ENCODE measurements around the gene SLC27A2.

SLC27A2 gene

GRCh38 chr15:50244959-50245624 lies 63.1 kb downstream of the SLC27A2 start:
- no peak for DNase-seq

DNA sequence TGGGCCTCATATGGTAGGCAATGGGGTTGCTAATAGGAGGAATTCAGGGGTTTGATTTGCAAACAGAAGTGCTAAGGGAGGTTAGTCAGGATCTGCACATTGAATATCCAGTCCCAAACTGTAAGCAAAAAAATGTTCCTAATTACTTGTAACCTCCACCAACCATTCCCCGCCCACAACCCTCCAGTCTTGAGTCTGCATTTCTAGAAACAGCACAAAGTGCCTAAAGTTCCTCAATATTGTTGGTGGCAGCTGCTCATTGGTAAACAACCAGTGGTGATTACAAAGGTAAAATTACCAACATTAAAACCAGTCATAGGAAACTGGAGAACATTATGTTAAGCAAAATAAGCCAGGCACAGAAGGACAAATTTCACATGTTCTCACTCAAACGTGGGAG lies 64.6 kb downstream of the SLC27A2 start:
- no peak for DNase-seq

DNA sequence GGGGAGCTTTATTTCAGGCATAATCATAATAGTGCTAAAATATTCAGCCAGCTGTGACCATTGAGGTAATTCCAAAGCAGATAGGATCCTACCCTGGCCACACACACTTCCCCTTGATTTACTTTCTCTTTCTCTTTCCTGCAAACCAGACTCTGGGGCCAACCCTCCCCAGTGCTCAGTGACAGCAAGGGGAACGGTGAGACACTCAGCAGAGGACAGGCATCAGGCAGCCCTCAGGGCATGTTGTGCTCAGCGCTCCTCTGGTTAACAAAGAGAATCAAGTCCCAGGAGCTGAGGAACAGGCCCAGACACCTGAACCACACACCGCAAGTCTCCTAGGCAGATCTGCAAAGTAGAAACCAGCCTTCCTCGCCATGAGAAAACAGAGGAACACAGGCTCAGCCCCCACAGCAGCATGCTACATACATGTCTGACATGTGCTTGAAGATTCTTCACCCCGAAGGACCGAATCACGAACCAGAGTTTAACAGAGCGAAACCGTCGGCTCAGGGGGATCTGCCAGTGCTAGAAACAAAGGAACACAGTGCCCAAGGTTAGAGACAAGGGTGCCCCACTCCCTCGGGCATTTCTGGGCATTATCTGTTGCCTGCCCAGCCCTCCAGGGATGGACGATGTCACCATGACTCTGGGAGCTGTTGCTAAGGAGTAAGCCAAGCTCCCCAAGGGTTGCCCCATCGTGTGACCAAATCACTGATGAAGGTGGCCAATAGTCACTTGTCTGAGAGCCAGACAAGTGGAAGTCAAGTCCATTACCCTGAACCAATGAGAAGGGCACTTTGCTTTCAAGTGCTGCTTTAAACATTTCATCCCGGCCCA lies 66.0 kb downstream of the SLC27A2 start:
- DNase-seq, result peak; percentile 57

- no peak for DNase-seq
These were observed 67.1 kb downstream of the SLC27A2 start for GRCh38 chr15:50248994-50249582.

- no peak for DNase-seq
These were observed 67.7 kb downstream of the SLC27A2 start for GRCh38 chr15:50249704-50250103.

GRCh38 chr15:50250760-50251394 lies 68.9 kb downstream of the SLC27A2 start:
- DNase-seq, result no peak

- DNase-seq, result no peak
These were observed 69.7 kb downstream of the SLC27A2 start for GRCh38 chr15:50251638-50252182.

DNA sequence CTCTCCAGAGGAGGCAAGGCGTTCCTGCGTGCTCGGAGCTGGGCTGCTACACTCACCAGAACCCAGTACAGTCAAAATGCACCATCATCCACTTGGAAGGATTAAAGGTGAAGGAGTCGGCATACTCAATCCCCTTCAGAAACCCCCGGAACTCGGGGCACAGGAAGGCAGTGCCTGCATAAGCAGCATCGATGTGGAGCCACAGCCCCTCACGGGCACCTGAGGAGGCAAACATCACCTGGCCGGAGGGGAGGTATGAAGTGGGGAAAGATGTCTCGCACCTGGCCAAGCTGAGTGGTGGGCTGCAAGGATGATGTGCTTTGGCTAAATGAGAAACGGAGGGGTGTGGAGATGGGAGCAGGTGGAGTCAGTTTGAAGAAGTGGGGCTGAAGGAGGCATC lies 70.6 kb downstream of the SLC27A2 start:
- no peak for DNase-seq

- no peak for DNase-seq
These were observed 74.4 kb downstream of the SLC27A2 start for GRCh38 chr15:50256188-50257041.

- no peak for DNase-seq
These were observed 75.3 kb downstream of the SLC27A2 start for GRCh38 chr15:50257332-50257731.

- DNase-seq, result no peak
These were observed 75.9 kb downstream of the SLC27A2 start for GRCh38 chr15:50257924-50258323.

DNA sequence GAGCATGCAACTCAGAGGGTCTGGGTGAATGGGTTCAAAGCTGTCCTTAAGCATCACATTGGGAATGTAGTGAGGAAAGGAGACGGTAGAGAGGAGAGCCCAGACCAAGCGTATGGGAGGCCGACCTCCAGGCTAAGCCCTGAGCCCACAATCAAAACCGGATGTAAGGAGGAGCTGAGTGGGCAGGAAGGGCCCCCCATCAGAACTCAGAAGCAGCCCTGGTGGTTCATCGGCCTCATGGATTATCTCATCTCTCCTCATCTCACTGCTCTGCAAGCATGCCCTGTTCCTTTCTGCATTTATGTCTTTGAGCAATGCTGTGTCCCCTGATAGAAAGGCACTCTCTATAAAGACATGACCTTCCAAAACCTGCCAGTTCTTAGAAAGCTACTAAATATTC lies 77.3 kb downstream of the SLC27A2 start:
- DNase-seq, result no peak

GRCh38 chr15:50260969-50261496 lies 79.0 kb downstream of the SLC27A2 start:
- no peak for DNase-seq

GRCh38 chr15:50261981-50262380 lies 80.0 kb downstream of the SLC27A2 start:
- DNase-seq, result no peak

GRCh38 chr15:50262533-50262932 lies 80.5 kb downstream of the SLC27A2 start:
- peak; percentile 48 for DNase-seq

- no peak for DNase-seq
These were observed 83.6 kb downstream of the SLC27A2 start, which contains the start of gene HDC for GRCh38 chr15:50265620-50266019. Gene HDC (minus strand): TSS chr15:50265726. CDS start chr15:50265623, 103 bp downstream.

DNA sequence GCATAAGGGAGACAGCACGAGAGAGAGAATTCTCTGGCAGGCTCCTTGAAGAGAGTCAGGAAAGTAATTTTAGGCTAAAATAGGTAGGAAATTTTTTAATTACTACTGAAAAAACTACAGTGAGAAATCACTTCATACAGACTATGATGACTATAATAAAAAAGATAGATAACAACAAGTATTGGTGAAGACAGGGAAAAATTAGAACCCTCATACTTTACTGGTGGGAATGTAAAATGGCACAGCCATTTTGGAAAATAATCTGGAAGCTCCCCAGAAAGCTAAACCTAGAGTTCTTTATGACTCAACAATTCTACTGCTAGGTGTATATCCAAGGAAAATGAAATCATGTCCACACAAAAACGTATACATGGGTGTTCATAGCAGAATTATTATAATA lies 85.6 kb downstream of the SLC27A2 start:
- no peak for DNase-seq

GRCh38 chr15:50275091-50275490 lies 93.1 kb downstream of the SLC27A2 start:
- DNase-seq, result no peak

GRCh38 chr15:50275908-50276307 lies 93.9 kb downstream of the SLC27A2 start:
- no peak for DNase-seq

- no peak for DNase-seq
These were observed 95.4 kb downstream of the SLC27A2 start for GRCh38 chr15:50277370-50277769.

DNA sequence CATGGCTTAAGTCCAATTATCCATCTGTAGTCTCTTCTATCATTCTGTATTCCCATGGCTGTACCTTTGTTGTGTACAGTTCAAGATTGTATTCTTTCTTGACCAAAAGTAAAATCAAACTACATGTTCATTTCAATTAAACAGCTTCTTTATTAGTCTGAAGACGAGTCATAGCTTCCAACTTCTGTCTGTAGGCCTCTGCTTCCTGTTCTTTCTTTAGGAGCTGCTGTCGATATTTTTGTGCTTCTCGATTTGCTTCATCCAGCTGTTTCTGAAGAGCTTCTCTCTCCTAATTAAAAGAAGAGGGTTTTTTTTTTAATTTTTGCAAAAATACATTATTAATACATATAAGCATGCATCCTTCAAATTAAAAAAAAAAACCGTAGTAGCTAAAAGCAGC lies 96.5 kb downstream of the SLC27A2 start:
- no peak for DNase-seq

- DNase-seq, result no peak
These were observed 98.3 kb downstream of the SLC27A2 start for GRCh38 chr15:50280271-50280670.

Data from CD4-positive, alpha-beta T cell treated with Interferon gamma for 1 hour (primary cell).